Measurements from ENCODE around the gene ANKRD33B. TPM values are rescaled to one million over a fixed set of nuclear protein-coding genes. Genes with fewer than 3 reads are reported as not detected.

The ANKRD33B gene
- total RNA-seq, 1 donor from 2014 or later: 0.83 TPM

GRCh38 chr5:10520706-10521105 lies 43.2 kb upstream of the ANKRD33B start:
- no peaks in the 10 kb centered on the region for H3K27me3 Mint-ChIP-seq (ENCODE audit: unreplicated experiment)
- no peak for TF ChIP-seq CTCF (IDR thresholded peaks at IDR 0.05)
- H3K27ac Mint-ChIP-seq (ENCODE audit: unreplicated experiment): peak overlapping the region; percentile 50
- H3K4me1 Mint-ChIP-seq (ENCODE audit: unreplicated experiment): peaks cover 46% of the 10 kb centered on the region
- no peaks in the 10 kb centered on the region for H3K36me3 Mint-ChIP-seq (ENCODE audit: unreplicated experiment)
- H3K9me3 Mint-ChIP-seq (ENCODE audit: unreplicated experiment): no peaks in the 10 kb centered on the region
- no peak for DNase-seq (ENCODE audit: extremely low spot score, unreplicated experiment)
- H3K4me3 Mint-ChIP-seq (ENCODE audit: unreplicated experiment): no peak overlapping the region

- H3K4me1 Mint-ChIP-seq (ENCODE audit: unreplicated experiment): peaks cover 53% of the 10 kb centered on the region
- H3K9me3 Mint-ChIP-seq (ENCODE audit: unreplicated experiment): no peaks in the 10 kb centered on the region
- no peak overlapping the region for H3K4me3 Mint-ChIP-seq (ENCODE audit: unreplicated experiment)
- peak; percentile 36 for TF ChIP-seq CTCF (IDR thresholded peaks at IDR 0.05)
- H3K36me3 Mint-ChIP-seq (ENCODE audit: unreplicated experiment): no peaks in the 10 kb centered on the region
- no peak overlapping the region for H3K27ac Mint-ChIP-seq (ENCODE audit: unreplicated experiment)
- no peak for DNase-seq (ENCODE audit: extremely low spot score, unreplicated experiment)
- no peaks in the 10 kb centered on the region for H3K27me3 Mint-ChIP-seq (ENCODE audit: unreplicated experiment)
Measured at GRCh38 chr5:10521466-10522223, 42.2 kb upstream of the ANKRD33B start.

GRCh38 chr5:10522224-10522611 lies 41.7 kb upstream of the ANKRD33B start:
- Mint-ChIP-seq H3K27me3 (ENCODE audit: unreplicated experiment) (no peaks in the 10 kb centered on the region), H3K36me3 (ENCODE audit: unreplicated experiment) (no peaks in the 10 kb centered on the region), H3K9me3 (ENCODE audit: unreplicated experiment) (no peaks in the 10 kb centered on the region), H3K4me3 (ENCODE audit: unreplicated experiment) (no peak overlapping the region), H3K4me1 (ENCODE audit: unreplicated experiment) (peaks cover 51% of the 10 kb centered on the region), H3K27ac (ENCODE audit: unreplicated experiment) (no peak overlapping the region)
- TF ChIP-seq CTCF (IDR thresholded peaks at IDR 0.05): no peak
- DNase-seq (ENCODE audit: extremely low spot score, unreplicated experiment): no peak

GRCh38 chr5:10524376-10525123 lies 39.3 kb upstream of the ANKRD33B start:
- TF ChIP-seq CTCF (IDR thresholded peaks at IDR 0.05): no peak
- H3K36me3 Mint-ChIP-seq (ENCODE audit: unreplicated experiment): no peaks in the 10 kb centered on the region
- H3K9me3 Mint-ChIP-seq (ENCODE audit: unreplicated experiment): no peaks in the 10 kb centered on the region
- peak overlapping the region; percentile 37 for H3K27ac Mint-ChIP-seq (ENCODE audit: unreplicated experiment)
- no peak for DNase-seq (ENCODE audit: extremely low spot score, unreplicated experiment)
- no peak overlapping the region for H3K4me3 Mint-ChIP-seq (ENCODE audit: unreplicated experiment)
- no peaks in the 10 kb centered on the region for H3K27me3 Mint-ChIP-seq (ENCODE audit: unreplicated experiment)
- peaks cover 58% of the 10 kb centered on the region for H3K4me1 Mint-ChIP-seq (ENCODE audit: unreplicated experiment)

GRCh38 chr5:10525124-10525495 lies 38.8 kb upstream of the ANKRD33B start:
- Mint-ChIP-seq H3K36me3 (ENCODE audit: unreplicated experiment) (no peaks in the 10 kb centered on the region), H3K4me3 (ENCODE audit: unreplicated experiment) (no peak overlapping the region), H3K4me1 (ENCODE audit: unreplicated experiment) (peaks cover 54% of the 10 kb centered on the region), H3K9me3 (ENCODE audit: unreplicated experiment) (no peaks in the 10 kb centered on the region), H3K27ac (ENCODE audit: unreplicated experiment) (peak overlapping the region; percentile 37), H3K27me3 (ENCODE audit: unreplicated experiment) (no peaks in the 10 kb centered on the region)
- no peak for TF ChIP-seq CTCF (IDR thresholded peaks at IDR 0.05)
- DNase-seq (ENCODE audit: extremely low spot score, unreplicated experiment): no peak

Data from osteocyte (in vitro differentiated cells).